Urinary bladder (tissue), 4 donors: ENCODE data around the gene ATP6V0E2. TPM values are rescaled to one million over a fixed set of nuclear protein-coding genes. Genes with fewer than 3 reads are reported as not detected.

Experiments used
- DNase-seq: peaks from one replicate; pipeline ENCODE4 v3.0.0-alpha.2; 2015; ENCODE audit errors: extremely low spot score
- H3K27ac ChIP-seq: one replicate; pipeline ENCODE4 v1.5.1; 2013; ENCODE audit warnings: low read depth, mild to moderate bottlenecking, moderate library complexity
- H3K36me3 ChIP-seq: one replicate; pipeline ENCODE4 v1.6.1; 2013; ENCODE audit warnings: mild to moderate bottlenecking, moderate library complexity; ENCODE audit not compliant: insufficient read depth
- H3K4me1 ChIP-seq: one replicate; pipeline ENCODE4 v1.6.1; 2013; ENCODE audit warnings: mild to moderate bottlenecking, moderate library complexity; ENCODE audit not compliant: insufficient read depth
- H3K4me3 ChIP-seq: one replicate; pipeline ENCODE4 v1.5.1; 2013; ENCODE audit warnings: low read depth, low read length
- WGBS: extraction: QIAGEN DNeasy Blood & Tissue Kit; methylation state at CpG from one replicate; pipeline ENCODE4 v1.1.7; 2013; 5-methylcytosine and 5-hydroxymethylcytosine counted together
- polyA plus RNA-seq: library from polyadenylated mRNA; stranded (reverse); fragments of 200-250 nt; gene quantifications from one replicate; pipeline ENCODE4 v1.2.3, GENCODE V29; 2013
- total RNA-seq: library from RNA; depleted of rRNA; stranded (reverse); fragments of >200 nt; gene quantifications from one replicate; pipeline ENCODE4 v1.2.3, GENCODE V29; 2014
- donor health status: healthy with polysubstance abuse.
- donor health status: healthy.

The ATP6V0E2 gene
- total and polyA plus RNA-seq, 2 donors = 8.2 to 34.3 TPM

GRCh38 chr7:149846436-149847046 is 27.2 kb upstream of the ATP6V0E2 start:
- H3K4me1 ChIP-seq = peaks cover 2% of the 10 kb centered on the region
- no peaks in the 10 kb centered on the region for H3K36me3 ChIP-seq
- no peak overlapping the region for H3K27ac ChIP-seq
- no peak for DNase-seq
- H3K4me3 ChIP-seq = no peak overlapping the region
- WGBS = 93% methylated on average over 3 of the region's 3 CpGs

DNA sequence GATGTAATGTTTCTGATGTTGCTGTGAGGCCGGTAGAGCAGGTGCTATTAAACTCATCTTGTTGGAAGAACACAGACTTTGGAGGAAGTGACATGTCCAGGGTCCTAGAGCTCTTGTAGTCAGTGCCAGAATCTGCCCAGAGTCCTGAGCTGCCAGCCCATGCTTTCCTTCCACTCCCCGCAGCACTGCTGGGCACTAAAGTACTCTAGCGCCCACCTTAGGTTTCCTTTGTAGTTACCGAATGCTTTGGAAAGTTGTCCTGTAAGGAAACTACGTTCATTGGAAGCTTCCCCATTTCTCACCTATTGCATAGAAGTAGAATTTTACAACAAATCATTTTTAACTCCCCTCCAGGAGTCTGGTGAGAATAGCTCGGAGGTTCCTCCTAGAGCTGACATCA is 24.6 kb upstream of the ATP6V0E2 start:
- DNase-seq = no peak
- WGBS = 91% methylated on average over 6 of the region's 6 CpGs
- no peaks in the 10 kb centered on the region for H3K36me3 ChIP-seq
- no peak overlapping the region for H3K4me3 ChIP-seq
- H3K4me1 ChIP-seq = peaks cover 2% of the 10 kb centered on the region
- no peak overlapping the region for H3K27ac ChIP-seq

DNA sequence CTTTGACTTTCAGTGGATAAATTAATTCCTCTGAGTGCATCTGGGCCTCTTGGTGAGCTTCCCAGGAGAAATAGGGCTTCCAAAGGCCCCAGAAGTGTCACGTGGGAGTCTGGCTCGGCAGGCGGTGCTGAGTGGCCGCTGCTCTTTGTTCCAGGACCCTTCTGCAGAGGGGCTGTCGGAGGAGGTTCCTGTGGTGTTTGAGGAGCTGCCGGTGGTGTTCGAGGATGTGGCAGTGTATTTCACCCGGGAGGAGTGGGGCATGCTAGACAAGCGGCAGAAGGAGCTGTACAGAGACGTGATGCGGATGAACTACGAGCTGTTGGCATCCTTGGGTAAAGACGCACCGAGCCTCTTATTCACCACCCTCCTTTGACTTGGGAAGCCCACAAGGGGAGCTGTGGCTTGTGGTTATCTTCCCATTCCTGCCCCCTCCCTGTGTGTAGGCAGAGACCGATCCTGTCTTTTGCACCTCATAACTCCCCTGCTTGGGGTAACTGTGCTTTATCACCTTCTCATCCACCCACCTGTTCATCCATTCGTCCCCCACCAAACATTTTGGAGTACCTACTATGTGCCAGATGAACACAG is 23.7 kb upstream of the ATP6V0E2 start:
- peaks cover 2% of the 10 kb centered on the region for H3K4me1 ChIP-seq
- WGBS = 83% methylated on average over 16 of the region's 16 CpGs
- no peaks in the 10 kb centered on the region for H3K36me3 ChIP-seq
- no peak overlapping the region for H3K27ac ChIP-seq
- H3K4me3 ChIP-seq = no peak overlapping the region
- DNase-seq = no peak

GRCh38 chr7:149850716-149851115 is 23.1 kb upstream of the ATP6V0E2 start:
- H3K27ac ChIP-seq = no peak overlapping the region
- no peaks in the 10 kb centered on the region for H3K4me1 ChIP-seq
- WGBS = 73% methylated on average over 4 of the region's 4 CpGs
- DNase-seq = no peak
- H3K36me3 ChIP-seq = no peaks in the 10 kb centered on the region
- H3K4me3 ChIP-seq = no peak overlapping the region

- Histone ChIP-seq H3K4me3 (no peak overlapping the region), H3K27ac (no peak overlapping the region), H3K4me1 (no peaks in the 10 kb centered on the region), H3K36me3 (no peaks in the 10 kb centered on the region)
- no peak for DNase-seq
- 89% methylated on average over 9 of the region's 9 CpGs for WGBS
Observed at GRCh38 chr7:149851449-149851848, 22.3 kb upstream of the ATP6V0E2 start.

GRCh38 chr7:149853157-149853556 is 20.6 kb upstream of the ATP6V0E2 start:
- H3K27ac ChIP-seq = no peak overlapping the region
- no peaks in the 10 kb centered on the region for H3K36me3 ChIP-seq
- DNase-seq = no peak
- no peak overlapping the region for H3K4me3 ChIP-seq
- H3K4me1 ChIP-seq = no peaks in the 10 kb centered on the region
- WGBS = 96% methylated on average over 9 of the region's 9 CpGs

- Histone ChIP-seq H3K27ac (no peak overlapping the region), H3K36me3 (no peaks in the 10 kb centered on the region), H3K4me3 (no peak overlapping the region), H3K4me1 (no peaks in the 10 kb centered on the region)
- 36% methylated on average over 13 of the region's 13 CpGs for WGBS
- DNase-seq = no peak
Observed at GRCh38 chr7:149854611-149855360, 19.0 kb upstream of the ATP6V0E2 start.

- WGBS = 73% methylated on average over 16 of the region's 16 CpGs
- no peaks in the 10 kb centered on the region for H3K36me3 ChIP-seq
- H3K27ac ChIP-seq = no peak overlapping the region
- DNase-seq = no peak
- H3K4me1 ChIP-seq = no peaks in the 10 kb centered on the region
- no peak overlapping the region for H3K4me3 ChIP-seq
Observed at GRCh38 chr7:149855361-149856305, 18.1 kb upstream of the ATP6V0E2 start.

DNA sequence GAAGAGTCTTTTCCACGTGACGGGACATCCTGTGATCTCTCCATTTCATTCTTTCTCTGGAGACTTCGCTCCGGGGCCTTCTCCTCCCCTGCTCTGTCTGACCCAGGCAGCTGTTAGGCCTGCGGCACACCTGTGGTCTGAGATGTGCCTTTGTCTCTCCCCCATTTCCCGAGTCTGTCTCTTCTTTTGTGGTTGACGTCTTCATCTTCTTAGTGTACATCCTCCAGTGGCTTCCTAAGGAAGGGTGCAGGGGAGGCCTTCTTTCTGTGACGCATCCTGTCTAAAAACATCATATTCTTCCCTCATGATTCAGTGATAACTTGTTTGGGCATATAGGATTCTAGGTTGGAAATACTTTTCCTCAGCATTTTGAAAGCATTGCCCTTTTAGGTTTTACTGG is 17.2 kb upstream of the ATP6V0E2 start:
- DNase-seq = no peak
- no peaks in the 10 kb centered on the region for H3K4me1 ChIP-seq
- no peak overlapping the region for H3K27ac ChIP-seq
- H3K4me3 ChIP-seq = no peak overlapping the region
- WGBS = 90% methylated on average over 8 of the region's 8 CpGs
- H3K36me3 ChIP-seq = no peaks in the 10 kb centered on the region

GRCh38 chr7:149859369-149859768 is 14.4 kb upstream of the ATP6V0E2 start:
- Histone ChIP-seq H3K4me1 (no peaks in the 10 kb centered on the region), H3K36me3 (peaks cover 6% of the 10 kb centered on the region), H3K27ac (no peak overlapping the region), H3K4me3 (no peak overlapping the region)
- WGBS = 75% methylated on average over 6 of the region's 6 CpGs
- DNase-seq = no peak

- Histone ChIP-seq H3K4me3 (no peak overlapping the region), H3K36me3 (peaks cover 6% of the 10 kb centered on the region), H3K4me1 (no peaks in the 10 kb centered on the region), H3K27ac (no peak overlapping the region)
- WGBS = 92% methylated on average over 4 of the region's 4 CpGs
- no peak for DNase-seq
Observed at GRCh38 chr7:149859876-149860275, 13.9 kb upstream of the ATP6V0E2 start.

- 77% methylated on average over 45 of the region's 45 CpGs for whole genome bisulfite sequencing
- Histone ChIP-seq H3K4me1 (no peaks in the 10 kb centered on the region), H3K27ac (no peak overlapping the region), H3K36me3 (peaks cover 6% of the 10 kb centered on the region), H3K4me3 (no peak overlapping the region)
- no peak for DNase-seq
Observed at GRCh38 chr7:149860821-149861727, 12.7 kb upstream of the ATP6V0E2 start.

DNA sequence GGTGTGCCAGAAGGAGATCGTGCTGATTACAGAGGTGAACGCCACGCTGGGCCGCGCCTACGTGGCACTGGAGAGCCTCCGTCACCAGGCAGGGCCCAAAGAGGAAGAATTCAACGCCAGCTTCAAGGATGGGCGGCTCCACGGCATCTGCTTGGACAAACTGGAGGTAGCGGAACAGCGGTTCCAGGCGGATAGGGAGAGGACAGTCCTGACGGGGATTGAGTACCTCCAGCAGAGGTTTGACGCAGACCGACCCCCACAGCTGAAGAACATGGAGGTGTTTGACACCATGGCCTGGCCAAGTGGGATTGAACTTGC is 12.1 kb upstream of the ATP6V0E2 start:
- peaks cover 6% of the 10 kb centered on the region for H3K36me3 ChIP-seq
- H3K27ac ChIP-seq = no peak overlapping the region
- DNase-seq = no peak
- WGBS = 92% methylated on average over 16 of the region's 16 CpGs
- H3K4me1 ChIP-seq = no peaks in the 10 kb centered on the region
- no peak overlapping the region for H3K4me3 ChIP-seq
